HCT116 (cell line): ENCODE measurements around the gene BICD1. TPM values are rescaled to one million over a fixed set of nuclear protein-coding genes. Genes with fewer than 3 reads are reported as not detected.

Source experiments
- ATAC-seq: fragments of 200-7000 bp; cut with Tn5 transposase; 2 replicates; pipeline ENCODE4 v1.9.1; 2020; ENCODE audit warnings: mild to moderate bottlenecking, moderate library complexity
- BruUV-seq: library from RNA; stranded (reverse); fragments of 400-500 nt; replicated peaks from 2 replicates; lab custom pipeline; 2021; lab: Mats Ljungman, UMichigan
- CTCF ChIA-PET: fragments of 300-600 bp; sonication (Branson Sonifier 250); formaldehyde crosslinking; loops from one replicate; lab custom pipeline; 2021; ENCODE audit warnings: antibody characterized with exemption; lab: Charles Lee
- POLR2A ChIA-PET: fragments of 300-600, 350-600 bp; sonication (Branson Sonifier 250); formaldehyde crosslinking; loops from one replicate; lab custom pipeline; 2021; ENCODE audit warnings: antibody characterized with exemption; lab: Charles Lee
- RAD21 ChIA-PET, 2 experiments: fragments of 300-600 bp; sonication (Branson Sonifier 250); formaldehyde crosslinking; loops; one replicate each; lab custom pipeline; 2023; ENCODE audit warnings: low total read pairs in 2 of 2; ENCODE audit not compliant: uncharacterized antibody in 2 of 2, unreplicated experiment in 2 of 2, low non-redundant PET in 1 of 2; lab: Charles Lee
- DNase-seq: peaks from one replicate; pipeline ENCODE4 v3.0.0-alpha.2; 2010; ENCODE audit warnings: low read depth, low spot score
- H2AFZ ChIP-seq: fragments of 200-600 bp; shearing (Covaris generic), sonication (generic); 2 replicates; pipeline ENCODE4 v1.6.1; 2017; ENCODE audit warnings: low read depth, mixed run types, mixed read lengths, antibody characterized with exemption, low read length; ENCODE audit not compliant: poor library complexity, severe bottlenecking
- H3K27ac ChIP-seq: 2 replicates; pipeline ENCODE4 v1.5.1; 2012; ENCODE audit warnings: low read depth, low read length
- H3K27me3 ChIP-seq: fragments of 200-600 bp; sonication (generic); 2 replicates; pipeline ENCODE4 v1.6.1; 2016; ENCODE audit warnings: mixed run types, low read length, mixed read lengths; ENCODE audit not compliant: insufficient read depth
- H3K36me3 ChIP-seq, 2 experiments: fragments of 200-500 bp in 1 of 2; fragments of 200-600 bp in 1 of 2; sonication (Bioruptor generic) in 1 of 2; sonication (generic) in 1 of 2; 2 replicates each; pipeline versions ENCODE4 v1.5.1 to v1.6.1; 2014 to 2016; ENCODE audit warnings: low read length in 2 of 2, inconsistent platforms in 1 of 2, mixed read lengths in 1 of 2, mixed run types in 1 of 2; ENCODE audit not compliant: insufficient read depth in 2 of 2, control insufficient read depth in 1 of 2
- H3K4me1 ChIP-seq, 2 experiments: fragments of 200-600 bp in 1 of 2; sonication (generic) in 1 of 2; 2 replicates each; pipeline versions ENCODE4 v1.5.1 to v1.6.1; 2012 to 2017; ENCODE audit warnings: low read length in 2 of 2, inconsistent platforms in 1 of 2, mild to moderate bottlenecking in 1 of 2, mixed read lengths in 1 of 2, mixed run types in 1 of 2, moderate library complexity in 1 of 2; ENCODE audit not compliant: insufficient read depth in 2 of 2, control insufficient read depth in 1 of 2
- H3K4me2 ChIP-seq: fragments of 200-600 bp; sonication (generic); 2 replicates; pipeline ENCODE4 v1.6.1; 2017; ENCODE audit warnings: mixed run types, low read length, mixed read lengths
- H3K4me3 ChIP-seq, 2 experiments: fragments of 200-600 bp in 1 of 2; sonication (generic) in 1 of 2; replicated peaks in 1 of 2; 2 replicates each; pipeline ENCODE4 v1.5.1; 2011 to 2016; ENCODE audit warnings: low read length in 2 of 2, control low read depth in 1 of 2, low read depth in 1 of 2, mild to moderate bottlenecking in 1 of 2, mixed read lengths in 1 of 2, mixed run types in 1 of 2
- H3K79me2 ChIP-seq: fragments of 200-600 bp; sonication (generic); 2 replicates; pipeline ENCODE4 v1.6.1; 2017; ENCODE audit warnings: mild to moderate bottlenecking, mixed run types, low read length, moderate library complexity, mixed read lengths; ENCODE audit not compliant: insufficient read depth
- H3K9ac ChIP-seq: fragments of 200-600 bp; sonication (generic); 2 replicates; pipeline ENCODE4 v1.6.1; 2016; ENCODE audit warnings: low read length, mixed read lengths
- H3K9me2 ChIP-seq: fragments of 200-600 bp; sonication (generic), shearing (Covaris generic); 2 replicates; pipeline ENCODE4 v1.6.1; 2017; ENCODE audit warnings: mixed run types, mild to moderate bottlenecking, moderate library complexity; ENCODE audit not compliant: insufficient read depth
- H3K9me3 ChIP-seq, 2 experiments: fragments of 200-500 bp in 1 of 2; fragments of 200-600 bp in 1 of 2; sonication (Bioruptor generic) in 1 of 2; sonication (generic) in 1 of 2; 2 replicates each; pipeline ENCODE4 v1.6.1; 2014 to 2017; ENCODE audit warnings: low read length in 2 of 2, mixed read lengths in 2 of 2, inconsistent platforms in 1 of 2, low read depth in 1 of 2, mild to moderate bottlenecking in 1 of 2, mixed run types in 1 of 2, moderate library complexity in 1 of 2; ENCODE audit not compliant: control insufficient read depth in 1 of 2, insufficient read depth in 1 of 2
- H4K20me1 ChIP-seq: fragments of 200-600 bp; sonication (generic), shearing (Covaris generic); 2 replicates; pipeline ENCODE4 v1.6.1; 2017; ENCODE audit warnings: mixed run types, mild to moderate bottlenecking, moderate library complexity; ENCODE audit not compliant: insufficient read depth
- CBX3 ChIP-seq: IDR thresholded peaks from 2 replicates; pipeline ENCODE4 v1.6.1; 2012; ENCODE audit warnings: low read depth
- ELF1 ChIP-seq: IDR thresholded peaks from 2 replicates; pipeline ENCODE4 v1.6.1; 2012; ENCODE audit warnings: low read depth, borderline replicate concordance
- EZH2phosphoT487 ChIP-seq: fragments of 200-600 bp; IDR thresholded peaks from 2 replicates; pipeline ENCODE4 v1.6.1; 2018; ENCODE audit warnings: antibody characterized with exemption, borderline replicate concordance
- JUND ChIP-seq: IDR thresholded peaks from 2 replicates; pipeline ENCODE4 v1.6.1; 2012
- POLR2A ChIP-seq: IDR thresholded peaks from 2 replicates; pipeline ENCODE4 v1.7.0; 2011; ENCODE audit warnings: borderline replicate concordance; ENCODE audit not compliant: insufficient read depth, insufficient read length; ENCODE audit errors: extremely low read depth
- POLR2AphosphoS5 ChIP-seq: IDR thresholded peaks from 2 replicates; pipeline ENCODE4 v1.6.1; 2011; ENCODE audit warnings: mild to moderate bottlenecking, low read depth, low read length, moderate library complexity
- SIN3A ChIP-seq: IDR thresholded peaks from 2 replicates; pipeline ENCODE4 v1.6.1; 2012; ENCODE audit warnings: low read depth
- SP1 ChIP-seq: IDR thresholded peaks from 2 replicates; pipeline ENCODE4 v1.6.1; 2012; ENCODE audit warnings: low read depth
- SRF ChIP-seq: IDR thresholded peaks from 2 replicates; pipeline ENCODE4 v1.6.1; 2012; ENCODE audit warnings: low read depth
- ZFX ChIP-seq: fragments of 450-650 bp; IDR thresholded peaks from 2 replicates; pipeline ENCODE4 v1.6.1; 2017
- intact Hi-C: fragments of 100-400 bp; cut with micrococcal nuclease; formaldehyde crosslinking; loops from 2 replicates; pipeline ENCODE4 v1.10.0; 2022
- total RNA-seq: library from RNA; stranded (reverse); gene quantifications from one replicate; pipeline ENCODE4 v1.2.1, GENCODE V29; 2021; ENCODE audit not compliant: unreplicated experiment
- TF ChIP-seq, protein P1 (sequence below), 3 experiments: fragments of 200-600 bp in 1 of 3; sonication (generic) in 1 of 3; IDR thresholded peaks in 2 of 3; conservative IDR thresholded peaks in 1 of 3; 2 replicates each; pipeline ENCODE4 v1.5.1; 2012 to 2017; ENCODE audit warnings: low read depth in 2 of 3, low read length in 2 of 3, antibody characterized with exemption in 1 of 3, borderline replicate concordance in 1 of 3, control low read depth in 1 of 3, mild to moderate bottlenecking in 1 of 3, mixed read lengths in 1 of 3, mixed run types in 1 of 3, moderate library complexity in 1 of 3; ENCODE audit not compliant: insufficient read depth in 1 of 3
- TF ChIP-seq, protein P2 (sequence below): IDR thresholded peaks from 2 replicates; pipeline ENCODE4 v1.6.1; 2011; ENCODE audit warnings: mild to moderate bottlenecking, low read length, moderate library complexity; ENCODE audit not compliant: insufficient replicate concordance; ENCODE audit errors: extremely low read depth

The BICD1 gene
- total RNA-seq, 1 experiment from 2014 or later, result 32.5 TPM

DNA sequence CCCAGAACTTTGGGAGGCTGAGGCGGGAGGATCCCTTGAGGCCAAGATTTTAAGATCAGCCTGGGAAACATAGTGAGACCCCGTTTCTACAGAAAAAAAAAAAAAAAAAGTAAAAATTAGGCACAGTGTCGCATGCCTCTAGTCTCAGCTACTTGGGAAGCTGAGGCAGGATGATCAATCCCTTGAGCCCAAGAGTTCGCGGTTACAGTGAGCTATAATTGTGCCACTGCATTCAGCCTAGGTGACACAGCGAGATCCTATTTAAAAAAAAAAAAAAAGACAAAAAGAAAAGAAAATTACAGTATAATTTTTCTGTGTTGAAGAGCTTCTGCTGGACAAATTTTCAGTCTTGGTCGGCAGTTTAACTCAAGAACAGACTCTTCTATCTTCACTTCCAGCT is 158.8 kb downstream of the BICD1 start:
- RAD21 ChIA-PET, result no interaction called here
- no peaks in the 10 kb centered on the region for H3K36me3 ChIP-seq
- no peak for DNase-seq
- TF ChIP-seq POLR2AphosphoS5 (no peak), JUND (no peak), SP1 (no peak), ELF1 (no peak), SRF (no peak), SIN3A (no peak), EZH2phosphoT487 (no peak), ZFX (no peak), POLR2A (no peak), CBX3 (no peak)
- TF ChIP-seq, protein P1, sequence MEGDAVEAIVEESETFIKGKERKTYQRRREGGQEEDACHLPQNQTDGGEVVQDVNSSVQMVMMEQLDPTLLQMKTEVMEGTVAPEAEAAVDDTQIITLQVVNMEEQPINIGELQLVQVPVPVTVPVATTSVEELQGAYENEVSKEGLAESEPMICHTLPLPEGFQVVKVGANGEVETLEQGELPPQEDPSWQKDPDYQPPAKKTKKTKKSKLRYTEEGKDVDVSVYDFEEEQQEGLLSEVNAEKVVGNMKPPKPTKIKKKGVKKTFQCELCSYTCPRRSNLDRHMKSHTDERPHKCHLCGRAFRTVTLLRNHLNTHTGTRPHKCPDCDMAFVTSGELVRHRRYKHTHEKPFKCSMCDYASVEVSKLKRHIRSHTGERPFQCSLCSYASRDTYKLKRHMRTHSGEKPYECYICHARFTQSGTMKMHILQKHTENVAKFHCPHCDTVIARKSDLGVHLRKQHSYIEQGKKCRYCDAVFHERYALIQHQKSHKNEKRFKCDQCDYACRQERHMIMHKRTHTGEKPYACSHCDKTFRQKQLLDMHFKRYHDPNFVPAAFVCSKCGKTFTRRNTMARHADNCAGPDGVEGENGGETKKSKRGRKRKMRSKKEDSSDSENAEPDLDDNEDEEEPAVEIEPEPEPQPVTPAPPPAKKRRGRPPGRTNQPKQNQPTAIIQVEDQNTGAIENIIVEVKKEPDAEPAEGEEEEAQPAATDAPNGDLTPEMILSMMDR (IDR thresholded peaks at IDR 0.05 in 2 of 3, conservative IDR thresholded peaks at IDR 0.05 in 1 of 3; ENCODE audit: borderline replicate concordance in 1 of 3, insufficient read depth in 1 of 3, low read depth in 2 of 3, low read length in 2 of 3), result no peak
- TF ChIP-seq, protein P2, sequence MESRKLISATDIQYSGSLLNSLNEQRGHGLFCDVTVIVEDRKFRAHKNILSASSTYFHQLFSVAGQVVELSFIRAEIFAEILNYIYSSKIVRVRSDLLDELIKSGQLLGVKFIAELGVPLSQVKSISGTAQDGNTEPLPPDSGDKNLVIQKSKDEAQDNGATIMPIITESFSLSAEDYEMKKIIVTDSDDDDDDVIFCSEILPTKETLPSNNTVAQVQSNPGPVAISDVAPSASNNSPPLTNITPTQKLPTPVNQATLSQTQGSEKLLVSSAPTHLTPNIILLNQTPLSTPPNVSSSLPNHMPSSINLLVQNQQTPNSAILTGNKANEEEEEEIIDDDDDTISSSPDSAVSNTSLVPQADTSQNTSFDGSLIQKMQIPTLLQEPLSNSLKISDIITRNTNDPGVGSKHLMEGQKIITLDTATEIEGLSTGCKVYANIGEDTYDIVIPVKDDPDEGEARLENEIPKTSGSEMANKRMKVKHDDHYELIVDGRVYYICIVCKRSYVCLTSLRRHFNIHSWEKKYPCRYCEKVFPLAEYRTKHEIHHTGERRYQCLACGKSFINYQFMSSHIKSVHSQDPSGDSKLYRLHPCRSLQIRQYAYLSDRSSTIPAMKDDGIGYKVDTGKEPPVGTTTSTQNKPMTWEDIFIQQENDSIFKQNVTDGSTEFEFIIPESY, result no peak
- TF ChIP-seq, all 23 proteins: peak for 0
- no peak overlapping the region for H3K9ac ChIP-seq
- no peak for ATAC-seq
- ChIA-PET POLR2A (no interaction called here), CTCF (interaction anchor here (0.8 kb wide), 1 partner anchor 31 kb away, joined by 3 read pairs; no protein-coding TSS in a partner anchor)
- no peaks in the 10 kb centered on the region for H4K20me1 ChIP-seq
- H3K9me3 ChIP-seq, result no peaks in the 10 kb centered on the region
- BruUV-seq, result no TSS peak
- H2AFZ ChIP-seq, result no peak overlapping the region
- no peak overlapping the region for H3K27ac ChIP-seq
- intact Hi-C loops, result no loop called here
- H3K79me2 ChIP-seq, result 0 out of 2 replicates have a peak, but pooled peaks cover 3% of the 10 kb centered on the region
- H3K9me2 ChIP-seq, result no peaks in the 10 kb centered on the region
- H3K4me1 ChIP-seq, result no peaks in the 10 kb centered on the region
- no peak overlapping the region for H3K4me3 ChIP-seq
- no peaks in the 10 kb centered on the region for H3K27me3 ChIP-seq
- H3K4me2 ChIP-seq, result no peak overlapping the region
